SK-N-SH (cell line): ENCODE measurements around the gene HMOX2. TPM values are rescaled to one million over a fixed set of nuclear protein-coding genes. Genes with fewer than 3 reads are reported as not detected.

Experiments
- CTCF ChIA-PET: fragments of 300-600, 350-600 bp; formaldehyde crosslinking; extraction: SDS; loops from one replicate; lab custom pipeline; 2021; lab: Yijun Ruan, JAX
- POLR2A ChIA-PET: fragments of 350-600 bp; sonication (Branson Sonifier 250); formaldehyde crosslinking; extraction: SDS; loops from one replicate; lab custom pipeline; 2020; ENCODE audit warnings: antibody characterized with exemption, inconsistent platforms; lab: Yijun Ruan, JAX
- DNase-seq: peaks from one replicate; pipeline ENCODE4 v3.0.0; 2012
- H2AFZ ChIP-seq: fragments of 200-600 bp; sonication (generic); 2 replicates; pipeline ENCODE4 v1.8.1; 2016; ENCODE audit warnings: antibody characterized with exemption, mild to moderate bottlenecking, low read depth
- H3F3A ChIP-seq: fragments of 200-600 bp; sonication (generic); replicated peaks from 2 replicates; pipeline ENCODE3; 2016; ENCODE audit warnings: antibody characterized with exemption, mild to moderate bottlenecking; ENCODE audit not compliant: insufficient read depth
- H3K27ac ChIP-seq, 2 experiments: fragments of 200-500 bp in 1 of 2; fragments of 200-600 bp in 1 of 2; sonication (Bioruptor generic) in 1 of 2; sonication (generic), shearing (Covaris generic) in 1 of 2; 2 replicates each; pipeline versions ENCODE4 v1.5.1 to v1.6.1; 2014 to 2016; ENCODE audit warnings: low read depth in 2 of 2, inconsistent platforms in 1 of 2, low read length in 1 of 2, mild to moderate bottlenecking in 1 of 2, mixed read lengths in 1 of 2
- H3K27me3 ChIP-seq: fragments of 200-600 bp; sonication (generic), shearing (Covaris generic); 2 replicates; pipeline ENCODE4 v1.6.1; 2016; ENCODE audit warnings: mixed run types; ENCODE audit not compliant: insufficient read depth
- H3K36me3 ChIP-seq, 2 experiments: fragments of 200-500 bp in 1 of 2; fragments of 200-600 bp in 1 of 2; sonication (Bioruptor generic) in 1 of 2; sonication (generic) in 1 of 2; replicated peaks in 1 of 2; 2 replicates each; pipeline versions ENCODE3 to v1.5.1; 2014 to 2016; ENCODE audit warnings: low read length in 1 of 2, mild to moderate bottlenecking in 1 of 2; ENCODE audit not compliant: insufficient read depth in 2 of 2, control insufficient read depth in 1 of 2
- H3K4me1 ChIP-seq, 2 experiments: fragments of 200-500 bp in 1 of 2; fragments of 200-600 bp in 1 of 2; sonication (Bioruptor generic) in 1 of 2; sonication (generic), shearing (Covaris generic) in 1 of 2; 2 replicates each; pipeline versions ENCODE4 v1.5.1 to v1.6.1; 2014 to 2016; ENCODE audit warnings: low read depth in 1 of 2, low read length in 1 of 2, mixed run types in 1 of 2; ENCODE audit not compliant: insufficient read depth in 2 of 2, control insufficient read depth in 1 of 2
- H3K4me2 ChIP-seq: fragments of 200-600 bp; sonication (generic), shearing (Covaris generic); 2 replicates; pipeline ENCODE4 v1.6.1; 2017; ENCODE audit warnings: mixed run types
- H3K4me3 ChIP-seq, 2 experiments: fragments of 200-500 bp in 1 of 2; fragments of 200-600 bp in 1 of 2; sonication (Bioruptor generic) in 1 of 2; sonication (generic), shearing (Covaris generic) in 1 of 2; 2 replicates each; pipeline versions ENCODE4 v1.5.1 to v1.8.1; 2014 to 2016; ENCODE audit warnings: low read depth in 2 of 2, inconsistent platforms in 1 of 2, low read length in 1 of 2, mild to moderate bottlenecking in 1 of 2, mixed read lengths in 1 of 2, moderate library complexity in 1 of 2
- H3K79me2 ChIP-seq: fragments of 200-600 bp; sonication (generic); 2 replicates; pipeline ENCODE4 v1.8.1; 2017; ENCODE audit warnings: mild to moderate bottlenecking; ENCODE audit not compliant: insufficient read depth
- H3K9ac ChIP-seq: fragments of 200-600 bp; sonication (generic); 2 replicates; pipeline ENCODE4 v1.6.1; 2017; ENCODE audit warnings: mixed run types
- H3K9me2 ChIP-seq: fragments of 200-600 bp; sonication (generic); 2 replicates; pipeline ENCODE4 v1.6.1; 2017; ENCODE audit warnings: mixed run types
- H3K9me3 ChIP-seq: fragments of 200-600 bp; sonication (generic); 2 replicates; pipeline ENCODE4 v1.6.1; 2017; ENCODE audit warnings: mixed run types, mild to moderate bottlenecking, moderate library complexity
- H4K20me1 ChIP-seq: fragments of 200-600 bp; sonication (generic); 2 replicates; pipeline ENCODE4 v1.6.1; 2017; ENCODE audit warnings: mild to moderate bottlenecking, mixed run types; ENCODE audit not compliant: insufficient read depth
- CHD2 ChIP-seq: fragments of 150-350 bp; IDR thresholded peaks from 2 replicates; pipeline ENCODE4 v1.6.1; 2018; ENCODE audit warnings: low read length; ENCODE audit not compliant: partially characterized antibody
- EP300 ChIP-seq, 2 experiments: IDR thresholded peaks; 2 replicates each; pipeline versions ENCODE4 v1.4.0 to v1.6.1; 2012; ENCODE audit warnings: borderline replicate concordance in 1 of 2, low read depth in 1 of 2, low read length in 1 of 2
- EZH2phosphoT487 ChIP-seq: fragments of 200-600 bp; sonication (generic); IDR thresholded peaks from 2 replicates; pipeline ENCODE4 v1.6.1; 2017; ENCODE audit warnings: low read depth, mixed run types, mild to moderate bottlenecking, antibody characterized with exemption, moderate library complexity, borderline replicate concordance
- GABPA ChIP-seq: IDR thresholded peaks from 2 replicates; pipeline ENCODE4 v1.4.0; 2012; ENCODE audit warnings: low read depth, mild to moderate bottlenecking
- GATA2 ChIP-seq: sonication (generic); formaldehyde crosslinking; IDR thresholded peaks from 2 replicates; pipeline ENCODE4 v1.5.0; 2020; ENCODE audit warnings: mild to moderate bottlenecking, missing genetic modification reagents
- RFX5 ChIP-seq: IDR thresholded peaks from 2 replicates; pipeline ENCODE4 v1.6.1; 2012; ENCODE audit warnings: mild to moderate bottlenecking, improper control_type of control experiment, low read length
- RXRA ChIP-seq: IDR thresholded peaks from 2 replicates; pipeline ENCODE4 v1.4.0; 2012; ENCODE audit warnings: low read depth, mild to moderate bottlenecking, borderline replicate concordance
- SIN3A ChIP-seq: IDR thresholded peaks from 2 replicates; pipeline ENCODE4 v1.6.1; 2012; ENCODE audit warnings: low read depth, mild to moderate bottlenecking, low read length, moderate library complexity, borderline replicate concordance
- WGBS: methylation state at CpG from one replicate; pipeline ENCODE4 v1.1.6; 2017; ENCODE audit warnings: low lambda C conversion rate; 5-methylcytosine and 5-hydroxymethylcytosine counted together
- polyA plus RNA-seq, 3 experiments: library from polyadenylated mRNA; depleted of rRNA; stranded (reverse); fragments of >200 nt; gene quantifications; 2 replicates each; pipeline ENCODE4 v1.2.3, GENCODE V29; 2012
- TF ChIP-seq, protein P1 (sequence below): IDR thresholded peaks from 2 replicates; pipeline ENCODE4; 2012
- TF ChIP-seq, protein P2 (sequence below): IDR thresholded peaks from 2 replicates; pipeline ENCODE4 v1.4.0; 2012; ENCODE audit warnings: low read depth, borderline replicate concordance
- TF ChIP-seq, protein P3 (sequence below): IDR thresholded peaks from 2 replicates; pipeline ENCODE4 v1.6.1; 2012; ENCODE audit warnings: mild to moderate bottlenecking, low read depth, low read length, moderate library complexity

Gene HMOX2
- polyA plus RNA-seq, 1 of the 3 experiments (the other 2 are of a cell fraction): 65.1 TPM

DNA sequence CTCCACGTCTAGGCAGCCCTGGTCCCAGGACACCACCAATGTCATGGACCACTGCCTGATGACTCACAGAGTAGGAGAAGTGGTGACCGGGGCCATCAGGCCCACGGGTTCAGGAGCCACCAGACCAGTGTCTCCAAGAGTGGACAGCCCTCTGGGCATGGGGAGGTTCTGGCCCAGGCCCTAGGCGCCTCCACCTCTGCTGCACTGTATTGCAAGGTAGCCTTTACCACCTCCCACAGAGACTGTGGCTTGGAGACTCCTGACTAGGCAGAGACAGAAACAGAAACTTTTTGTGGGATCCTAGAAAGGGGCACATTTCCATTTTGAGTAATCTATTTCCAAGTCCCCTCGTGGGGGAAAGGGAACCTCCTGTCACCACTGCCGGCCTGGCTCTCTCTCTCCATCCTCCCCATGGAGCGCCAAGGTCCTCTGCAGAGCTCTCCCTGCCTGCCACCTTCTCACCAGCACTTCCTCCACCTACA lies 59.5 kb downstream of the HMOX2 start:
- H3K79me2 ChIP-seq: peaks cover 43% of the 10 kb centered on the region
- H3F3A ChIP-seq: peaks cover 6% of the 10 kb centered on the region
- no peak overlapping the region for H3K27ac ChIP-seq
- TF ChIP-seq, protein P1, sequence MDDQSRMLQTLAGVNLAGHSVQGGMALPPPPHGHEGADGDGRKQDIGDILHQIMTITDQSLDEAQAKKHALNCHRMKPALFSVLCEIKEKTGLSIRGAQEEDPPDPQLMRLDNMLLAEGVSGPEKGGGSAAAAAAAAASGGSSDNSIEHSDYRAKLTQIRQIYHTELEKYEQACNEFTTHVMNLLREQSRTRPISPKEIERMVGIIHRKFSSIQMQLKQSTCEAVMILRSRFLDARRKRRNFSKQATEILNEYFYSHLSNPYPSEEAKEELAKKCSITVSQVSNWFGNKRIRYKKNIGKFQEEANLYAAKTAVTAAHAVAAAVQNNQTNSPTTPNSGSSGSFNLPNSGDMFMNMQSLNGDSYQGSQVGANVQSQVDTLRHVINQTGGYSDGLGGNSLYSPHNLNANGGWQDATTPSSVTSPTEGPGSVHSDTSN: no peak
- TF ChIP-seq EZH2phosphoT487 (no peak), SIN3A (no peak), RFX5 (no peak), GABPA (no peak), CHD2 (no peak), EP300 (IDR thresholded peaks at IDR 0.05; ENCODE audit: borderline replicate concordance in 1 of 2, low read depth in 1 of 2, low read length in 1 of 2) (no peak), RXRA (no peak), GATA2 (no peak)
- TF ChIP-seq, protein P2, sequence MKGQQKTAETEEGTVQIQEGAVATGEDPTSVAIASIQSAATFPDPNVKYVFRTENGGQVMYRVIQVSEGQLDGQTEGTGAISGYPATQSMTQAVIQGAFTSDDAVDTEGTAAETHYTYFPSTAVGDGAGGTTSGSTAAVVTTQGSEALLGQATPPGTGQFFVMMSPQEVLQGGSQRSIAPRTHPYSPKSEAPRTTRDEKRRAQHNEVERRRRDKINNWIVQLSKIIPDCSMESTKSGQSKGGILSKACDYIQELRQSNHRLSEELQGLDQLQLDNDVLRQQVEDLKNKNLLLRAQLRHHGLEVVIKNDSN: no peak
- TF ChIP-seq, protein P3, sequence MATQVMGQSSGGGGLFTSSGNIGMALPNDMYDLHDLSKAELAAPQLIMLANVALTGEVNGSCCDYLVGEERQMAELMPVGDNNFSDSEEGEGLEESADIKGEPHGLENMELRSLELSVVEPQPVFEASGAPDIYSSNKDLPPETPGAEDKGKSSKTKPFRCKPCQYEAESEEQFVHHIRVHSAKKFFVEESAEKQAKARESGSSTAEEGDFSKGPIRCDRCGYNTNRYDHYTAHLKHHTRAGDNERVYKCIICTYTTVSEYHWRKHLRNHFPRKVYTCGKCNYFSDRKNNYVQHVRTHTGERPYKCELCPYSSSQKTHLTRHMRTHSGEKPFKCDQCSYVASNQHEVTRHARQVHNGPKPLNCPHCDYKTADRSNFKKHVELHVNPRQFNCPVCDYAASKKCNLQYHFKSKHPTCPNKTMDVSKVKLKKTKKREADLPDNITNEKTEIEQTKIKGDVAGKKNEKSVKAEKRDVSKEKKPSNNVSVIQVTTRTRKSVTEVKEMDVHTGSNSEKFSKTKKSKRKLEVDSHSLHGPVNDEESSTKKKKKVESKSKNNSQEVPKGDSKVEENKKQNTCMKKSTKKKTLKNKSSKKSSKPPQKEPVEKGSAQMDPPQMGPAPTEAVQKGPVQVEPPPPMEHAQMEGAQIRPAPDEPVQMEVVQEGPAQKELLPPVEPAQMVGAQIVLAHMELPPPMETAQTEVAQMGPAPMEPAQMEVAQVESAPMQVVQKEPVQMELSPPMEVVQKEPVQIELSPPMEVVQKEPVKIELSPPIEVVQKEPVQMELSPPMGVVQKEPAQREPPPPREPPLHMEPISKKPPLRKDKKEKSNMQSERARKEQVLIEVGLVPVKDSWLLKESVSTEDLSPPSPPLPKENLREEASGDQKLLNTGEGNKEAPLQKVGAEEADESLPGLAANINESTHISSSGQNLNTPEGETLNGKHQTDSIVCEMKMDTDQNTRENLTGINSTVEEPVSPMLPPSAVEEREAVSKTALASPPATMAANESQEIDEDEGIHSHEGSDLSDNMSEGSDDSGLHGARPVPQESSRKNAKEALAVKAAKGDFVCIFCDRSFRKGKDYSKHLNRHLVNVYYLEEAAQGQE: no peak
- no peaks in the 10 kb centered on the region; the same call in 1 of the 2 replicates for H3K9me3 ChIP-seq
- no peak overlapping the region for H3K9ac ChIP-seq
- no peak overlapping the region for H2AFZ ChIP-seq
- H3K4me1 ChIP-seq: peaks cover 0 to 9% of the 10 kb centered on the region in 2 experiments; a peak in 2 of 4 replicates
- peaks cover 0 to 3% of the 10 kb centered on the region in 2 experiments for H3K36me3 ChIP-seq
- no peak for DNase-seq
- no peaks in the 10 kb centered on the region for H4K20me1 ChIP-seq
- no peak overlapping the region for H3K4me3 ChIP-seq
- no peaks in the 10 kb centered on the region for H3K27me3 ChIP-seq
- H3K4me2 ChIP-seq: no peak overlapping the region
- ChIA-PET POLR2A (no interaction called here), CTCF (interaction anchor here (0.6 to 1.9 kb wide), 5 partner anchors 11 to 61 kb away, joined by 3 to 6 read pairs (median 3); no protein-coding TSS in a partner anchor)
- 85% methylated on average over 6 of the region's 7 CpGs for WGBS
- H3K9me2 ChIP-seq: no peaks in the 10 kb centered on the region
